Measurements from ENCODE around the gene TRAPPC2L.

TRAPPC2L gene

DNA sequence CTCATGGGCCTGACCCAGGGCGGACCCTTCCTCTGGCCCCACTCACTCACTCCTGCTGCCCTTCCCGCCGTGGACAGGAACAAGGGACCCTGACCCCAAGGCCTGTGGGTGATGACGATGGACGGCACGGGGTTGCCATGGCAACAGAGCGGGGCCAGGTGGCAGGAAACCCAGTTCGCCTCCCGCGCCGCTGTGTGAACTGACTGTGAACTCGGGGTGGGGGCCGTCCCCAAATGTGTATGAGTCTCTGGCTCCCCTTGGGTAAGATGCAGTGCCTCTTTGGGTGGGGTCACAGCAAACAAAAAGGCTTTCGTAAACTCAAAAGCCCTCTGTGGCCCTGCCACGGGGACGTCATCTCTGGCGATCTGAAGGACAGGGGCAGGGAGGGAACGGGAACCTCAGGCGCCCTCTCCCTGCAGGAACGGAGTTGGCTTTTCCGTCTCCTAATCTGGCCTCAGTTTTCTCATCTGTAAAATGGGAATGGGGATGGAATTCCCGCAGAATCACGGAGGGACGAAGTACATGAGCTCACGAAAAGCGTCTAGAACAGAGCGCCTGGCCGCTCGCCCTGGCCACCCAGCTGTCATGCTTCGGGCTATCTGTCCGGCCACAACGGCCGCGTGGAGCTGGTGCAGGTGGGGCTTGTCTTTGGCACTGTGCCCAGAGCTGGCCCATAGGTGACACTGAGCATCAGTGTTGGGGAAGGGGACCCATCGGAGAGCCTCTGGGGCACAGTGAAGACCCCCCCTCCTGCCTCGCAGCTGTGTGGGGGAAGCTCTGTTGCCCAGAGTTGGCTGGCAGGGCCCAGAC lies 54.4 kb downstream of the TRAPPC2L start:
- TF ChIP-seq RAD21 (IDR thresholded peaks at IDR 0.05; ENCODE audit: low read depth) = no peak
- TF ChIP-seq FOXM1 (IDR thresholded peaks at IDR 0.05; ENCODE audit: borderline replicate concordance, low read depth) = no peak
- no peak for TF ChIP-seq TCF12 (IDR thresholded peaks at IDR 0.05; ENCODE audit: low read depth)
- TF ChIP-seq, protein P1, sequence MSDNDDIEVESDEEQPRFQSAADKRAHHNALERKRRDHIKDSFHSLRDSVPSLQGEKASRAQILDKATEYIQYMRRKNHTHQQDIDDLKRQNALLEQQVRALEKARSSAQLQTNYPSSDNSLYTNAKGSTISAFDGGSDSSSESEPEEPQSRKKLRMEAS (IDR thresholded peaks at IDR 0.05) = no peak
- TF ChIP-seq CEBPB (IDR thresholded peaks at IDR 0.05) = no peak
- TF ChIP-seq NFIC (IDR thresholded peaks at IDR 0.05) = no peak; the same call in 1 of the 2 replicates
- no peak for TF ChIP-seq YY1 (IDR thresholded peaks at IDR 0.05; ENCODE audit: low read depth)
- TF ChIP-seq, protein P2, sequence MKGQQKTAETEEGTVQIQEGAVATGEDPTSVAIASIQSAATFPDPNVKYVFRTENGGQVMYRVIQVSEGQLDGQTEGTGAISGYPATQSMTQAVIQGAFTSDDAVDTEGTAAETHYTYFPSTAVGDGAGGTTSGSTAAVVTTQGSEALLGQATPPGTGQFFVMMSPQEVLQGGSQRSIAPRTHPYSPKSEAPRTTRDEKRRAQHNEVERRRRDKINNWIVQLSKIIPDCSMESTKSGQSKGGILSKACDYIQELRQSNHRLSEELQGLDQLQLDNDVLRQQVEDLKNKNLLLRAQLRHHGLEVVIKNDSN (IDR thresholded peaks at IDR 0.05) = no peak
- no peak for TF ChIP-seq CREB1 (IDR thresholded peaks at IDR 0.05; ENCODE audit: low read depth)
- TF ChIP-seq, protein P3, sequence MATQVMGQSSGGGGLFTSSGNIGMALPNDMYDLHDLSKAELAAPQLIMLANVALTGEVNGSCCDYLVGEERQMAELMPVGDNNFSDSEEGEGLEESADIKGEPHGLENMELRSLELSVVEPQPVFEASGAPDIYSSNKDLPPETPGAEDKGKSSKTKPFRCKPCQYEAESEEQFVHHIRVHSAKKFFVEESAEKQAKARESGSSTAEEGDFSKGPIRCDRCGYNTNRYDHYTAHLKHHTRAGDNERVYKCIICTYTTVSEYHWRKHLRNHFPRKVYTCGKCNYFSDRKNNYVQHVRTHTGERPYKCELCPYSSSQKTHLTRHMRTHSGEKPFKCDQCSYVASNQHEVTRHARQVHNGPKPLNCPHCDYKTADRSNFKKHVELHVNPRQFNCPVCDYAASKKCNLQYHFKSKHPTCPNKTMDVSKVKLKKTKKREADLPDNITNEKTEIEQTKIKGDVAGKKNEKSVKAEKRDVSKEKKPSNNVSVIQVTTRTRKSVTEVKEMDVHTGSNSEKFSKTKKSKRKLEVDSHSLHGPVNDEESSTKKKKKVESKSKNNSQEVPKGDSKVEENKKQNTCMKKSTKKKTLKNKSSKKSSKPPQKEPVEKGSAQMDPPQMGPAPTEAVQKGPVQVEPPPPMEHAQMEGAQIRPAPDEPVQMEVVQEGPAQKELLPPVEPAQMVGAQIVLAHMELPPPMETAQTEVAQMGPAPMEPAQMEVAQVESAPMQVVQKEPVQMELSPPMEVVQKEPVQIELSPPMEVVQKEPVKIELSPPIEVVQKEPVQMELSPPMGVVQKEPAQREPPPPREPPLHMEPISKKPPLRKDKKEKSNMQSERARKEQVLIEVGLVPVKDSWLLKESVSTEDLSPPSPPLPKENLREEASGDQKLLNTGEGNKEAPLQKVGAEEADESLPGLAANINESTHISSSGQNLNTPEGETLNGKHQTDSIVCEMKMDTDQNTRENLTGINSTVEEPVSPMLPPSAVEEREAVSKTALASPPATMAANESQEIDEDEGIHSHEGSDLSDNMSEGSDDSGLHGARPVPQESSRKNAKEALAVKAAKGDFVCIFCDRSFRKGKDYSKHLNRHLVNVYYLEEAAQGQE (IDR thresholded peaks at IDR 0.05; ENCODE audit: low read depth) = no peak
- TF ChIP-seq TEAD4 (IDR thresholded peaks at IDR 0.05) = no peak
- TF ChIP-seq TAF1 (IDR thresholded peaks at IDR 0.05; ENCODE audit: low read depth) = no peak
- no peak for TF ChIP-seq EGR1 (IDR thresholded peaks at IDR 0.05)
- no peak for TF ChIP-seq ZBTB7A (IDR thresholded peaks at IDR 0.05; ENCODE audit: low read depth)
- TF ChIP-seq EP300 (IDR thresholded peaks at IDR 0.05; ENCODE audit: borderline replicate concordance) = no peak

DNA sequence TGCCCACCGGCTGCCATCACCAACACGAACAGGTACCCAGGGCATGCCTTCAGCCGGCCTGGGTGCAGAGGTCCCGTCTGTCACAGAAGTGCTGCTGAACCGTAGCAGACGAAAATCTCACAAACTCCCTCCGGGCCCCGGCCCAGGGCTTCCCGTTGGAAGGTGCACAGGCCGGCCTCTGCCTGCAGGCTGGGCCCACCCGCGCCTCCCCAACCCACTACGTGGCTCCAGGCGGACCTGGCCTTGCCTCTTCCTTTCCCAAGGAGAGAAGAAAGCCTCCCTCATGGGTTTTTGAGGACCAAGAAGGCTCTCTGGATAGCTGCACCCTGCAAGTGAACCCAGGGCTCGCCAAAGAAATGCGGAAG lies 55.0 kb downstream of the TRAPPC2L start:
- TF ChIP-seq CREB1 (IDR thresholded peaks at IDR 0.05; ENCODE audit: low read depth) (no peak), RAD21 (IDR thresholded peaks at IDR 0.05; ENCODE audit: low read depth) (no peak), TCF12 (IDR thresholded peaks at IDR 0.05; ENCODE audit: low read depth) (no peak), EGR1 (IDR thresholded peaks at IDR 0.05) (no peak), NFIC (IDR thresholded peaks at IDR 0.05) (no peak)
- TF ChIP-seq, protein P1 (IDR thresholded peaks at IDR 0.05) = no peak
- TF ChIP-seq, protein P3 (IDR thresholded peaks at IDR 0.05; ENCODE audit: low read depth) = no peak
